Kidney (tissue), 14 donors: ENCODE measurements around the gene AP2A2. TPM values are rescaled to one million over a fixed set of nuclear protein-coding genes. Genes with fewer than 3 reads are reported as not detected.

Experiments used
- DNase-seq, 5 donors: peaks; one replicate each; pipeline ENCODE4 v3.0.0-alpha.2; 2013 to 2020
- FAIRE-seq: peaks from 2 replicates; lab custom pipeline; 2012; peaks lifted over from hg19 to GRCh38; lab: Jason Lieb, UNC
- H3K27ac ChIP-seq, 2 donors: one replicate each; pipeline ENCODE4 v1.7.0; 2013; ENCODE audit warnings: low read depth in 2 of 2, low read length in 2 of 2, inconsistent platforms in 1 of 2
- H3K27me3 ChIP-seq: one replicate; pipeline ENCODE4 v1.7.1; 2013; ENCODE audit warnings: low read length, inconsistent platforms; ENCODE audit not compliant: control insufficient read depth, insufficient read depth
- H3K36me3 ChIP-seq, 3 donors: one replicate each; pipeline versions ENCODE4 v1.7.0 to v1.7.1; 2013; ENCODE audit warnings: low read length in 3 of 3, control low read depth in 1 of 3, inconsistent platforms in 1 of 3; ENCODE audit not compliant: insufficient read depth in 3 of 3, control insufficient read depth in 2 of 3
- H3K4me1 ChIP-seq, 3 donors: one replicate each; pipeline versions ENCODE4 v1.7.0 to v1.7.1; 2013; ENCODE audit warnings: low read length in 3 of 3, inconsistent platforms in 1 of 3, low read depth in 1 of 3; ENCODE audit not compliant: control insufficient read depth in 2 of 3, insufficient read depth in 2 of 3
- H3K4me3 ChIP-seq, 3 donors: one replicate each; pipeline versions ENCODE4 v1.7.0 to v1.8.1; 2013; ENCODE audit warnings: low read length in 3 of 3, control low read depth in 1 of 3, inconsistent platforms in 1 of 3
- H3K9ac ChIP-seq, 3 donors: one replicate each; pipeline versions ENCODE4 v1.7.0 to v1.7.1; 2013; ENCODE audit warnings: low read length in 3 of 3, control low read depth in 1 of 3, inconsistent platforms in 1 of 3
- H3K9me3 ChIP-seq, 3 donors: one replicate each; pipeline versions ENCODE4 v1.7.0 to v1.7.1; 2013; ENCODE audit warnings: low read length in 3 of 3, control low read depth in 1 of 3, inconsistent platforms in 1 of 3; ENCODE audit not compliant: control insufficient read depth in 2 of 3, insufficient read depth in 1 of 3
- intact Hi-C: fragments of 100-400 bp; cut with DNase I; formaldehyde crosslinking; loops from one replicate; pipeline ENCODE4 v1.11.1; 2022
- polyA plus RNA-seq: library from polyadenylated mRNA; stranded (reverse); fragments of 350-450 nt; fragmentation: Illumina TruSeq; extraction: RNeasy Lipid Tissue Mini Kit (QIAGEN cat#74804); gene quantifications from one replicate; pipeline ENCODE4 v1.2.3, GENCODE V29; 2014; ENCODE audit warnings: low read depth, low replicate concordance; ENCODE audit not compliant: insufficient read depth
- total RNA-seq: library from RNA; stranded (reverse); fragmentation: NEBNext Ultra II Directional; extraction: Animal tissue kit (Norgen Biotek cat#: 25700); gene quantifications from one replicate; pipeline ENCODE4 v1.2.1, GENCODE V29; 2021
- TF ChIP-seq, protein P1 (sequence below): IDR thresholded peaks from 3 replicates; pipeline ENCODE4 v1.5.1; 2012; ENCODE audit warnings: mild to moderate bottlenecking, moderate library complexity, borderline replicate concordance; ENCODE audit not compliant: insufficient read depth; ENCODE audit errors: extremely low read depth
- donor health status: control.
- donor health status: control.
- donor health status: control.
- donor health status: control.
- donor health status: control.
- donor health status: DM: yes; HTN: yes; CAD: no.
- donor health status: Normal renal cell carcinoma (clear cell type).

Gene AP2A2
- total and polyA plus RNA-seq, 2 donors from 2014 or later, result 76.5 to 144 TPM

DNA sequence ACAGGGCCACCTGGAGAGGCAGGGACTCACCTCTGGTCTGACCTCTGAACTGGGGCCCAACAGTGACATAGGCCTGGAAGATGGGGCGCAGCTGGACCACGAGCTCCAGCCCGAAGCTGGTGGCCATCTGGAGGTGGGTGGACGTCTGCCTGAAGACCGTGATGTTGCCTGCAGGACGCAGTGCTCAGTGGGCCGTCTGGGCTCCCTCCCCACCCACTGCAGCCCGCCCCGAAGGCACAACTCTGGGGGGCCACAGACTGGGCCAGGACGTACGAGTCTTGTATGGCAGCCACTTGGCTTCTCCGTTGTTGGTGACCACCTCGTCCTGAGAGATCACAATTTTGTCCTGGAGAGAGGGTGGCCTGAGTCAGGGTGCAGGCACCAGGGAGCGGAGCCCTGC is 102.9 kb downstream of the AP2A2 start:
- intact Hi-C loops, result no loop called here
- Histone ChIP-seq H3K36me3 (peaks cover 0 to 4% (median 0%) of the 10 kb centered on the region in 3 donors), H3K27ac (no peak overlapping the region), H3K9ac (no peak overlapping the region), H3K9me3 (no peaks in the 10 kb centered on the region), H3K4me1 (no peaks in the 10 kb centered on the region), H3K4me3 (no peak overlapping the region), H3K27me3 (no peaks in the 10 kb centered on the region)
- FAIRE-seq, result no peak
- no peak for DNase-seq
- TF ChIP-seq, protein P1, sequence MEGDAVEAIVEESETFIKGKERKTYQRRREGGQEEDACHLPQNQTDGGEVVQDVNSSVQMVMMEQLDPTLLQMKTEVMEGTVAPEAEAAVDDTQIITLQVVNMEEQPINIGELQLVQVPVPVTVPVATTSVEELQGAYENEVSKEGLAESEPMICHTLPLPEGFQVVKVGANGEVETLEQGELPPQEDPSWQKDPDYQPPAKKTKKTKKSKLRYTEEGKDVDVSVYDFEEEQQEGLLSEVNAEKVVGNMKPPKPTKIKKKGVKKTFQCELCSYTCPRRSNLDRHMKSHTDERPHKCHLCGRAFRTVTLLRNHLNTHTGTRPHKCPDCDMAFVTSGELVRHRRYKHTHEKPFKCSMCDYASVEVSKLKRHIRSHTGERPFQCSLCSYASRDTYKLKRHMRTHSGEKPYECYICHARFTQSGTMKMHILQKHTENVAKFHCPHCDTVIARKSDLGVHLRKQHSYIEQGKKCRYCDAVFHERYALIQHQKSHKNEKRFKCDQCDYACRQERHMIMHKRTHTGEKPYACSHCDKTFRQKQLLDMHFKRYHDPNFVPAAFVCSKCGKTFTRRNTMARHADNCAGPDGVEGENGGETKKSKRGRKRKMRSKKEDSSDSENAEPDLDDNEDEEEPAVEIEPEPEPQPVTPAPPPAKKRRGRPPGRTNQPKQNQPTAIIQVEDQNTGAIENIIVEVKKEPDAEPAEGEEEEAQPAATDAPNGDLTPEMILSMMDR, result no peak

DNA sequence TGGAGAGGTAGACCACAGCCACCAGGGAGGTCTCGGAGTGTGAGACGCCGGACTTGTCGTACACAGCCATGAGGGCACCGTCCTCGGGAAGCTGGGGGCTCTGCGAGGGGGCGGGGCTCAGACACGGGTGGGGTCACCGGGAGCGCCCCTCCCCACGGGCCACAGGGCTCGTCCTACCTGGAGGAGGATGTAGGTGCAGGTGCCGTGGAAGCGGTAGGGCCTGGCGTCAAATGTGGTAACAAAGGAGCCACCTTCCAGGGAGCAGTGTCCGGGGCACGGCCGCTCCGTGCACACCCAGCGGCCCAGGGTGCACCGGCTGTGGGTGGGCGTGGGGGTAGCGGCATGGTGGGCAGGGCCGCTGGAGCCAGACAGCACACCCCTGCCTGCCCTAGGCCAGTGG is 103.4 kb downstream of the AP2A2 start:
- Histone ChIP-seq H3K9me3 (no peaks in the 10 kb centered on the region), H3K27ac (no peak overlapping the region), H3K4me3 (no peak overlapping the region), H3K4me1 (no peaks in the 10 kb centered on the region), H3K9ac (no peak overlapping the region), H3K36me3 (peaks cover 0 to 4% (median 0%) of the 10 kb centered on the region in 3 donors), H3K27me3 (no peaks in the 10 kb centered on the region)
- TF ChIP-seq, protein P1, result no peak
- FAIRE-seq, result no peak
- no peak for DNase-seq
- intact Hi-C loops, result no loop called here

DNA sequence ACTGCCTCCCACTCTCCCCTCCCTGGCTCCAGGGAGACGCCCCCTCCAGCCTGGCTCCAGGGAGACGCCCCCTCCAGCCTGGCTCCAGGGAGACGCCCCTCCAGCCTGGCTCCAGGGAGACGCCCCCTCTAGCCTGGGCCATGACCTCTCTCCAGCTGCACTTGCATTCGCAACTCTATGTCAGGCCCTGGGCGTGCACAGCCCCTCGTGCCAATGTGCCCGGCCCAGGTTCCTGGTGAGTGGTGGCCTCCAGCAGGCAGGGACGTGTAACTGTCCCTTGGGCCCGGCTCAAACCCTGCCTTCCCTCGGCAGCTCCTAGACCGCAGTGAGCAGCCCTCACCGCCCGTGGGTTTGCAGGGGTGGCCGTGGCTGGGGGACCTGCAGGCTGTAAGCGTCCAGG is 104.0 kb downstream of the AP2A2 start:
- DNase-seq (no peak), FAIRE-seq (no peak)
- Histone ChIP-seq H3K4me1 (no peaks in the 10 kb centered on the region), H3K27me3 (no peaks in the 10 kb centered on the region), H3K36me3 (peaks cover 0 to 4% (median 0%) of the 10 kb centered on the region in 3 donors), H3K4me3 (no peak overlapping the region), H3K27ac (no peak overlapping the region), H3K9ac (no peak overlapping the region), H3K9me3 (no peaks in the 10 kb centered on the region)
- TF ChIP-seq, protein P1, result no peak
- intact Hi-C loops, result no loop called here

DNA sequence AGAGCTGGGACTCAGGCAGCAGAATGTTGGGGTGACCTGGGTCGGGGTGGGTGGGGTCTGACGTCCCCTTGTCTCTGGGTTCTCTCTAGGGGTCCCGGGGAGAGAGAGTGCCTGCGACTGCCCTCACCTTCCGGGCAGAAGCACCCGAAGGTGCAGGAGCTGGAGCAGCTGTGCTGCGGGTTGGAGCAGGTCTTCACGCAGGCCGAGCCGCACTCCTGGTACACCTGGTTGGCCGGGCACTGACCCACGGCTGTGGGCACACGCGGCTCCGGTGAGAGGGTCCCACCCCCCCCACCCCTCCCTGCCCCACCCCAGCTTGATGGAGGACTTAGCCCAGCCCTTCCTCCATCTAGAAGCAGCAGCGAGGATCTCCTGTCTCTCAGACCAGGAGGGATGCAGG is 104.4 kb downstream of the AP2A2 start:
- Histone ChIP-seq H3K4me1 (no peaks in the 10 kb centered on the region), H3K27me3 (no peaks in the 10 kb centered on the region), H3K4me3 (no peak overlapping the region), H3K27ac (no peak overlapping the region), H3K36me3 (peaks cover 0 to 4% (median 0%) of the 10 kb centered on the region in 3 donors), H3K9me3 (no peaks in the 10 kb centered on the region), H3K9ac (no peak overlapping the region)
- DNase-seq, result no peak
- intact Hi-C loops, result no loop called here
- no peak for FAIRE-seq
- TF ChIP-seq, protein P1, result no peak
